GM21526 (cell line): ENCODE measurements around the gene STING1.

Experiments used
- ATAC-seq: cut with Tn5 transposase; IDR thresholded peaks from one replicate; pipeline ENCODE4 v1.9.1; 2021; ENCODE audit warnings: moderate library complexity; ENCODE audit not compliant: unreplicated experiment, low FRiP score

STING1 gene

DNA sequence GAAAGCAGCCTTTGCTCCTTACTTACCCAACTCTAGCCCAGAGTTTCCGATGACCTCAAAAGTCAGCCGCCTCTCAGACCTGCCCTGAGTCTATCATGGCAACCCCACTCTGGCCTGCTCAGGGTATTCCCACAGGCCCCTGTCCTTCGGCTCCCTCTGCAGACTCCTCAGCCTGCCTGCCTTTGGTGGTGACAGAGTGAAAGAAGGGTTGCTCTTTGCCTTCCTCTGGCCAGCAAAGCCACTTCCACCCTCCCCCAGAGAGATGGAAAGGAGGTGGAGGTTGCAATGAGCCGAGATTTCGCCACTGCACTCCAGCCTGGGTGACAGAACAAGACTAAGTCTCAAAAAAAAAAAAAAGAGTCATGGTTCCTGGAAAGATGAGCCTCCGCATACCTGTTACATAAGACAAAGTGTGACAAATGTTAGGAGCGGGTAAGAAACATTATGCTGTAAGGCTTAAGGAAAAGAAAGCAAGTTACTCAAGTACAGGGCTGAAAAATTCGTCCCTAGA, 14.1 kb downstream of the STING1 start:
- no peak for ATAC-seq

DNA sequence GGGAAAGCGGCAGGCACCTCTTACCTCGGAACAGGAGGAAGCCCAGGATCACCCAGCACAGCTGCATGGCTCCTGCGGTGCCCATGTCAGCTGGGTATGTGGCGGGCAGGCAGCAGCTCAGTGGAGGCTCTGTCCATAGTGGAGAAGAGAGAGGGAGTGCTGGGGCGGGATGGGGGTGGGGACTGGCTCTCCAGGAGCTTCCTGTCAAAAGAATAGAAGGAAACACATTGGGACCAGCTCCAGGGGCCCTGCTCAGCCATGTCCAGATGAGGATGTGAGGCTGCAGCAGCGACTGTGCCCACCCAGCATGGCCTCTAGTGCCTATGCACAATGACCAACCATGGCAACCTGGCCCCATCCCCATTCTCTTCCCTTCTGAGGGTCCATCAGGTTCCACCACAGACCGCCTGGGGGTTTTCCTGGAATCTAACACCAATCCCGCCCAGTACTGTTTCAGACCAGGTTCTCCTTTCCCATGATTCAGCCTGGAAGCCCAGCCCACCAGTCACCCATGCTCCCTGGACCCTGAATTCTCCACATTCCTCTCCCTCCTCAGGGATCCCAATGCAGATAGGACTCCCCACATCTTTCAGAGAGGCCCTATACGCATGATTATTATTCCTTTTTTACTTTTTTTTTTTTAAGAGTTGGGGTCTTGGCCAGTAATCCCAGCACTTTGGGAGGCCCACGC, 19.8 kb downstream of the STING1 start, which contains the start of gene ECSCR:
ECSCR (minus strand) TSS at position 158 of the 691 bp plus-strand sequence; CDS start at position 85, 73 bp downstream.
- no peak for ATAC-seq

DNA sequence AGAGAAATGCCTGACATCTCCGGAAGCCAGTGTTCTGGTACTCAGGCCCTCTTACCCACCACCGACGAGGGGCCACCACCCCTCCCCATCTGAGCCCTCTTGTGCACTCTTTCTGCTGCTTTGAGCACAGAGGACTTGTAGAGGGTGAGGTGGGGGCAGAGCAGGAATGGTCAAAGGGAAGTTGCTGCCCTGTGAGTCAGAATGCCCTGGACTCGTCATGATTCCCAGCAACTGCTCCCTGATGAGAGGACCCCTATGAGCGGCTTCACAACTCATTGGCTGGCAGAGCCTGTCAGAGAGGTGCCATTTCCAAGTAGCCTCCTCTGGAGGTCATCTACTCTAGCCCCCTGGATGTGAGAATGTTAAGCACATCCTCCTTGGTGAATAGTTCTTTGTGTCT, 20.9 kb downstream of the STING1 start:
- ATAC-seq: no peak

DNA sequence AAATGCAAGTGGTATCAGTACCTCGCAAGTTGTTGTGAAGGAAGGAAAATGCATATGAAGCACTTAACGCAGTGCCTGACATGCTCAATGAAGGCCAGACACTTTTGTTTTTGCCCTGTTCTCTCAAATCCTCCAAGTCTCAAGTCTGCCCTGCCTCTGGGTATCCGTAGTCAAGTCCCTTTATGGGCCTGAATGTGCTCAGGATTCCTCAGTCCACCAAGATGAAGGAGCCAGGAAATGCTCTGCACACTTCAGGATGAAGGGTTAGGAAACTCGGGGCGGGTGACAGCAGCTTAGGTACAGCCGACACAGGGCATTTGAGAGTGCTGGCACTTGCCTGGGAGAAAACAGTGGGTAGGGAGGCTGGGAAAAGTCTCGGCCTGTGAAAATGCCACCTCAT, 21.4 kb downstream of the STING1 start:
- no peak for ATAC-seq

DNA sequence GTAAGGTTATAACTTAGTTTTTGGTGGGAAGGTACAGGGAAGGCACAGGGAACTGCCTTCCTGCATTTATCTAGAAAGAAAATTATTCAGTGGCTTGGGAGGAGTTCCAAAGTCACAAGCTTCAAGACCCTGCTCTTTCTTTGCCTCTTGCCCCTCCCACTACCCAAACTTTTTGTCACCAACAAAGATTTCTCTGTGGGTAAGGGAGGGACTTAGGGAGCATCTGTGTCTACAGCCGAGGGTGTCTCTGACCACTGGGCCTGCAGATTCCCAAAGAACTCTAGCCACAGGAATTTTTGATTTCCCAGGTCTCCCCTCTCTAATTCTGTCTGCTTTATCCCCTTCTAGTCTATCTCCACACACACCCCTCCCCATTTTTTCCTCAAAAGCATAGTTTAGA, 22.1 kb downstream of the STING1 start:
- ATAC-seq: no peak

DNA sequence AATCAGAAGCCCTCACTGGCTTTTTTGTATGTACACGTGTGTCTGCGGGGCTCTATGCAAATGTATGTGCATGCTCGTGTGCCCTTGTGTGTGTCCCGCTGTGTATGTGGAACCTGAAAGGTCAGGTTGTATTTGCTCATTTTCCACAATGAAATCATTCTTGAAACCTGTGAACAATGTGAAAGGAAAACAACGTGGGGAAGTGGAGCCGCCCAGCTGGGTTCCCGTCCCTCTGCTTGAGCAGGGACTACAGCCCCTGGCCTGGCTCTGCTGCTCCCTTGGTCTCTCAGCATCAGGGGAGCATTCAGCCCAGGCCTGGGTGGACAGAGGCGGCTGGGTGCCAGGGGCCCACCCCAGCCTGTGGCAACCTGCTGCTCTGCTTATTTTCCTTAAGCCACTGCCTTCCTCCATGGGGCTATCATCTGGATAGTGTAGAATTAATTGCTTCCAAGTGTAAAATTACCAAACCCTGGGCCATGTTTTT, 23.1 kb downstream of the STING1 start:
- ATAC-seq: no peak

DNA sequence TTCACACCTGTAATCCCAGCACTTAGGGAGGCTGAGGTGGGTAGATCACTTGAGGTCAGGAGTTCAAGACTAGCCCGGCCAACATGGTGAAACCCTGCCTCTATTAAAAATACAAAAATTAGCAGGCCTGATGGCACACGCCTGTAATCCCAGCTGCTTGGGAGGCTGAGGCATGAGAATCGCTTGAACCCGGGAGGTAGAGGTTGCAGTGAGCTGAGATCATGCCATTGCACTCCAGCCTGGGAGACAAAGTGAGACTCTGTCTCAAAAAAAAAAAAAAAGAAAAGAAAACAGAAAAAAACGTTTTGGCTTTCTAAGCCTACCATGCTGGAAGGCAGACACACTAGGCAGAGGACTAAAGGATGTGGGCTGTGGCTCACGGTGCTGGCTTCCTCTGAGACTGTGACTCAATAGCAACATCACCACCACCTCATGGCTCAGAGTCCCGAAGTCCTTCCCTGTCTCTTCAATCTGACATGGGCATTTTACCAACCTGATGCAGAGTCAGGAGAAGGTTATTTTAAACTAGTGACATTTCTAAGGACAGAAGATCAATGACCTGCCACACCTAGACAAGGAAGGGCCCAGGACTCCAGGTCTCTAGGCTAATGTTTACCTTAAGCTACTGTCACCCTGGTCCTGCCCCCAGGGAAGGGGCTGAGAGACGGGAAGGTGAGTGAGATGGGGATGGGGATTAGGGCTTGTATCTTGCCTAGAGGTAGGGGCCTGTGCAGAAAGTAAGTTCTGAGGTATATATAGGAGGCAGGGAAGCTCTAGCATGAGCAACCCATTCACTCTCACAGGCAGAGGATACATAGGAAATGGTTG, 23.8 kb downstream of the STING1 start:
- ATAC-seq: peak; percentile 51

DNA sequence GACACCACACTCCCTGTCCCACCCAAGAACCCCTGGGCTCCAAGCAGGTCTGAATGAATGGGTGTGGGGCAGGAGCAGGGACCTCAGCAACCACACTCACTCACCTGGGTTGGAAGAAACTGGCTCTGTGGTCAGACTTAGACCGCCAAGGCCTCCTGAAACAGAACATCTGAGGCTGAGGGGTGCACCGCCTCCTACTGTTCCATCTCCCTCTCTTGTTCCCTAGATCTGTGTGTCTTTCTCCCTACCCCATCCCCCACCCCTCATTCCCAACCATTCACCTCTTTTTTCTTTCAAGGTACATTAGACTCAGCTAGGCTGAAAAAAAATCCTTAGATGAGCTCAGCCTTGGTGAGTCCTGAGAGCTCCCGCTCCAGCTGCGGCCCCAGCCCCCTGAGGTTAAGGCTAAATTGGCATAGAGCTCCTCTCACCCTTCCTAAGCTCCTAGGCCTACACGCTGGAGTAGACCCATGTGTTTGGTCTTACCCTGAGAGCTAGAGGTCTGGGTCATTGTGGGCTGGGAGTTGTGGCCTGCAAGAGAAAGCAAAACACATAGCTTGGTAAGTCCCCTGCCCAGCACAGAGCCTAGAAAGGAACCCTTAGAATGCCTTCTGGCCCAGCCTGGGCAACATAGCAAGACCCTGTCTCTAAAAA, 24.8 kb downstream of the STING1 start:
- ATAC-seq: no peak

DNA sequence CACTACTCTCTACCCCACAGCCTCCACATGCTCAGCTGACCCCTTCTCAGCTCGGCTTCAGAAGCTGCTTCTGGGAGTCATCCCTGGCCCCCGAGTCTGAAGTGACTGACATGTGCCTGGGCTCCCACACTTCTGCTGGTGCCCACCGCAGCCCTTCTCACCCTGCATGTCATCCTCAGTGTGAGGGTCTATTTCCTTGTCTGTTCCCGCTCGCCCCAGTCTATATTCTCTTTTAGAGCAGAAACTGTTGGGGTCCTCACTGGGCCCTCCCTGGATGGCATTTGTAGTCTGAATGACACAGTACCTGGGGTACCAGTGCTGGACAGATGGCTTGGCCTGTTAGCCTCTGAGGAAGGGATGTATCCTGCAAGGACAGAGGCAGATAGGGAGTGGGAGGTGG, 25.3 kb downstream of the STING1 start:
- ATAC-seq: no peak

DNA sequence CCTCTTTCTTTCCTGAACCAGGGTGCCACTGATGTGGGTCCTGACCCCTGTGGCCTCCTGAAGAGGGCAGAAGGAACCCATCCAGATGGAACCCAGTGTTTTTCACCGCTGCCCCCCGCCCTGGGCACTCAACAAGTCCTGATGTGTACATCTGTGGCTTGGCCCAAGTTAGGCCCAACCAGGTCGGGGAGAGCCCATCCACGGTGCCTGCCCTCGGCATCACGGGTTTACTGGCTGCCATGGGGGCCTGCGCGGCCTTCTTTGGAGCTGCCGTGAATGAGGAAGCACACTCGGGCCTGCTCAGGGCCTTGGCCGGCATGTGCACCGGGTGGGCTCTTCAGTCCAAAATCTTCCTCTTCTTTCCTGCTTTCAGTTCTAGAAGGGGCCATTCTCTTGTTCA, 25.8 kb downstream of the STING1 start:
- no peak for ATAC-seq

DNA sequence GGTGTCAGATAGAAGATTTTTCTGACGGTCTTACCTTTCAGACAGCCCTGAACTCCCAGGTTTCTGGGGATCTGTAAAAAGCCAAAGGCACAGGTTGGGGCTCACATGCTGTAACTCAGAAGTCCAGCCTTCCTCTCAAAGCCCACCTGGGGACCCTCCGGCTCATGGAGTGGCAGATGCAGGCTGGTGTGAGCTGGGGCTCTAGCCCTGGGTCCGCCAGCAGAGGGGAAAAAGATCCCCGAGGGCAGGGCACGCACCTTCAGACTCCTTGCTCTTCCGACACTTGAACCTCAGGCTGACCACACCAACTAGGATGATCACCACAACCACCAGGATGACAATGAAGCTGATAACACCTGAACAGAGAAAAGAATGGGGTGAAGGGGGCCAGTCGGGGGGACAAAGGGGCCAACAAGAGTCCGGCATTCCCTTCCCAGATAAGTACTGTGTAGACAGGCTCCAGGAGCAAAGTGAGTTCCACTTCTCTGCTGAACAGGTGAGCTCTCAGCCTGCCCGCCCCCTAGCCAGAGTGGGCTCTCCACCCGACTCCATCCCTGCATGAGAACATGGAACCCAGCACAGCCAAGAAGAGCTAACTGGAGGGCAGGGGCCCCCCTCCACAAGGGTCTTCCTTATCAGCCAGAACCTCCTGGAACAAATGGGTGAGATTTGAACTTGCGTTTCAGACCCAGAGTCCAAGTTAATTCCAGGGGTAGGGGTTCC, 27.8 kb downstream of the STING1 start:
- no peak for ATAC-seq

DNA sequence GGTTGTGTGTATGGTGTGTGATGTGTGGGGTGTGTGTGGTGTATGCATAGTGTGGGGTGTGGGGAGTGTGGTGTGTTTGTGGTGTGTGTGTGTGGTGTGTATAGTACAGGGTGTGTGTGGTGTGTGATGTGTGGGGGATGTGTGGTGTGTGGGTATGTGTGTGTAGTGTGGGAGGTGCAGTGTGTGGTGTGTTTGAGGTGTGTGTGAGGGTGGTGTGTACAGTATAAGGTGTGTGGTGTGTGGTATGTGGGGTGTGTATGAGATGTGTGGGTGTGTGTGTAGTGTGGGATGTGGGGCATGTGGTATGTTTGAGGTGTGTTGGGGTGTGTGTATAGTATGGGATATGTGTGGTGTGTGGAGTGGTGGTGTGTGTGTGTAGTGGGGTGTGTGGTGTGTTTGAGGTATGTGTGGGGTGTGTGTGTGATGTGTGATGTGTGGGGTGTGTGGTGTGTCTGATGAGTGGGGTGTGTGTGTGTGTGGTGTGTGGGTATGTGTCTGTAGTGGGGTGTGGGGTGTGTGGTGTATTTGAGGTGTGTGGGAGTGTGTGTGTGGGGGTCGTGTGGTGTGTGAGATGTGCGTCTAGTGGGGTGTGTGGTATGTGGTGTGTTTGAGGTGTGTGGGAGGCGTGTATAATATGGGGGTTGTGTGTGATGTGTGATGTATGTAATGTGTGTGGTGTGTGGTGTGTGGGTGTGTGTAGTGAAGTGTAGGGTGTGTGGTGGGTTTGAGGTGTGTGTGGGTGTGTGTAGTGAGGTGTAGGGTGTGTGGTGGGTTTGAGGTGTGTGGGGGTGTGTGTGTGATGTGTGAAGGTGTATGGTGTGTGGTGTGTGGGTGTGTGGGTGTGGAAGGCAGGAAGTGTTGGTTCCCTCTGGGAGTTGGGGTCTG, 28.6 kb downstream of the STING1 start:
- ATAC-seq: no peak

DNA sequence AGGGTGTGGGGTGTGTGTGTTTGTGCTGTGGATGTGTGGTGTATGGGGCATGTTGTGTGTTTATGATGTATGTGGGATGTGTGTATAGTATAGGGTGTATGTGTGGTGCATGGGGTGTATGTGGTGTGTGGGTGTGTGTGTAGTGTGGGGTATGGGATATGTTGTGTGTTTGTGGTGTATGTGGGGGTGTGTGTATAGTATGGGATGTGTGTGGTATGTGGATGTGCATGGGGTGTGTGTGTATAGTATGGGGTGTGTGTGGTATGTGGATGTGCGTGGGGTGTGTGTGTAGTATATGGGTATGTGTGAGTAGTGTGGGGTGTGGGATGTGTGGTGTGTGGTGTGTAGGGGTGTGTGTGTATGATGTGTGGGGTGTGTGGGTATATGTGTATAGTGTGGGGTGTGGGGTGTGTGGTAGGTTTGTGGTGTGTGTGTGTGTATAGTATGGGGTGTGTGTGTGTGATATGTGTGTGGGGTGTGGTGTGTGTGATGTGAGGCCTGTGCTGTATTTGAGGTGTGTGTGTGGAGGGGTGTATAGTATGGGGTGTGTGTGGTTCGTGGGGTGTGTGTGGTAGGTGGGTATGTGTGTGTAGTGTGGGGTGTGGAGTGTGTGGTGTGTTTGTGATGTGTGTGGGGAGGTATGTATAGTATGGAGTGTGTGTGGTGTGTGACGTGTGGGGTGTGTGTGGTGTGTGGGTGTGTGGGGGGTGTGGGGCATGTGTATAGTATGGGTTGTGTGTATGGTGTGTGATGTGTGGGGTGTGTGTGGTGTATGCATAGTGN, 30.5 kb downstream of the STING1 start:
- ATAC-seq: no peak

DNA sequence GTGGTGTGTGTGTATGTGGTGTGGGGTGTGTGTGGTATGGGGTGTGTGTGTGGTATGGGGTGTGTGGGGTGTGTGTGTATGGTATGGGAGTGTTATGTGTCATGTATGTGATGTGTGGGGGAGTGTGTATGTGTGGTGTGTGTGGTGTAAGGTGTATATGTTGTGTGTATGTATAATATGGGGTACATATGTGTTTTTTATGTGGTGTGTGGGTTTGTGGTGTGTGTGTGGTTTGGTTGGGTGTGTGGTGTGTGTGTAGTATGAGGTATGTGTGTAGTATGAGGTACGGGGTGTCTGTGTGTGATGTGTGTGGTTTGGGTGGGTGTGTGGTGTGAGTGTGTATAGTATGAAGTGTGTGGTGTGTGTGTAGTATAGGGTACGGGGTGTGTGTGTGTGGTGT, 31.4 kb downstream of the STING1 start:
- no peak for ATAC-seq

DNA sequence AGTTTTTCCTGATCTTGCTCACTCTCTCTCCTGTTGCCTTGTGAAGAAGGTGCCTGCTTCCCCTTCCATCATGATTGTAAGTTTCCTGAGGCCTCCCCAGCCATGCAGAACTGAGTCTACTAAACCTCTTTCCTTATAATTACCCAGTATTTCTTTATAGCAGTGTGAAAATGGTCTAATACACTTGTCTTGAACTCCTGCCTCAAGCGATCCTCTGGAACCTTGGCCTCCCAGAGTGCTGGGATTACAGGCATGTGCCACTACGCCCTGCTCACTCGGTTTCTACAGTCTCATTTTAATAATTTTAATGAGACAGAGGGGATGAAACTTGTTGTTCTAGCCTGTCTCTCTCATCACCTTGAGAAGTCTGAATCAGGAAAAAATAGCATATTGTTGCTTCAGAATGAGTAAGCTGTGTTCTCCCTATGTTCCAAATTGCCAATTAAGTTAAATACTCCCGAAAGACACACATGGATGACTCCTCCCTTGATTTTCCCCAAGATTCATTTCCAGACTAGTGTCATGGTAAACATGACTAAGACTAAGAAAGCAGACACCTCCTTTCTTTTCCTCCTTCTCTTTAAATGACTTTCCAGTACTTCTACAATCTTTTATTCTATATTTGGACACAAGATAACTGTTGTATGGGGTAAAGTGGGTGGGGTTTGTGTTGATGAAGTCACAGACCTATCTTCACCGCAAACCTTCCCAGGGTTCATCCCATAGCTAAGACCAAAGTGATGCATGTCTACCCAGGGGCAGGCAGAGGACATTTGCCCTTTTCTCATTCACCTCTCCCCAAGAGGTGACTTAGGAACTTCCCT, 35.4 kb downstream of the STING1 start:
- ATAC-seq: no peak

DNA sequence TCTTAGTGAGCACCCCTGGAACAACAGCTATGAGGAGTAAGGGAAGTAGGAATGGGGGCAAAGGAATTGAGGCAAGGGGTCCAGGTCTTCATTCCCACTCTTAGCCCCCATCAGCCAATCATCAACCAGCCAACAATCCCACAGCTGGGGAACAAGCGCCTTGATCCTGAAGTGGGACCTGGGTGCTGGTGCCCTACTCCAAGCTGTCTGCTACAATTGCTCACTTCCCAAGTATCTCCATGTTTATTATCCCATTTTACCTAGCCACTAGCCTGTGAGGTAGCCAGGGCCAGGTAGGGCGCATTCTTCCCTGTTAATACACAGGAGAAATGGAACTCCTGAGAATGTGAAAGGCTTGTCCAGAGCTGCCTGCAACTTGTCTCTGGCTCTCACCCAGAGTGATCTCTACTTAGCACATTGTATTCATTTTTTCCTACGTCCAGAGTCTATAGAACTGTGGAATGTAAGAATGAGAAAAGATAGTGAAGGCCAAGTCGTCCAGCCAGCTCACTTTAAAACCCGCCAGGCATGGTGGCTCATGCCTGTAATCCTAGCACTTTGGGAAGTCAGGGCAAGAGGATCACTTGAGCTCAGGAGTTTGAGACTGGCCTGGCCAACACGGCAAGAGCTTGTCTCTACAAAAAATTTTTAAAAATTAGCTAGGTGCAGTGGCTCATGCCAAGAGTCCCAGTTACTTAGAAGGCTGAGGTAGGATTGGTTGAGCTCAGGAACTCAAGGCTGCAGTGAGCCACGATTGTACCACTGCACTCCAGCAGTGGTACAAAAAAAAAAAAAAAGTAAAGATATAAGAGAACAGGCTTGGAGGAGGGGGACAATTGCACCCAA, 37.0 kb downstream of the STING1 start:
- ATAC-seq: no peak

DNA sequence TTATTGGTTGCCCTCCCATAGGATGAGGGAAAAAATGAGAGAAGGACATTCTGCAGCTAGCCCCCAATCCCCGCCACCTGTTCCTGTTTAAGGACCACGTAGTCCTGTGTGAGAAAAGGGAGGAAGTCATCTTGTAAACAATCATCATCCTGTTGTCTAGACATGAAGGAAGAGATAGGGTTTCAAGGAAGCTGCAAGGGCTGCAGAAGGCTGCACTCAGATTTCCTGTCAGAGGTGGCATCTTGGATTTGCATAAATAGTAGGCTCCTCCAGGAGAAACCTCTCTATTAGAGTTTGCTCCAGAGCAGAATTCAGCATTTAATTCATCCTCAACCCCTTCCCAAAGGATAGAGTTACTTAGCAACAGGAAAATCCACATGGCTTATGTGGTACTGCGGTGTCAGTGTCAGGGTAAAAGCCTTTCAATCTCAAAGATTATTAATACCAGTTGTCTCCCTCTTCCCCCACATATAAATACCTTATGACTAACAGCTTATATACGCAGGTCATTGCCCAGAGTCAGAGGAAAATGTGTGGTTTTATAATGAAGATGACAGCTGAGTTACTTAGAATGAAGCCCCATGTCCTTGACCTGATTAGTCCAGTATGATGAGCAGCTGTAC, 38.6 kb downstream of the STING1 start:
- ATAC-seq: no peak
